ENCODE measurements around the gene MUC13.
A peak's percentile ranks its signal among the peaks of the same experiment; 100 is the strongest.

Gene MUC13

GRCh38 chr3:124916837-124917409 lies 17.6 kb downstream of the MUC13 start:
- in situ Hi-C loops (cut with MboI; ENCODE audit: low pct_unique_long_range_greater_than_20kb, low sequenced_read_pairs) = no loop called here
- no peak for DNase-seq

- no peak for DNase-seq
- in situ Hi-C loops (cut with MboI; ENCODE audit: low pct_unique_long_range_greater_than_20kb, low sequenced_read_pairs) = no loop called here
These were observed 19.3 kb downstream of the MUC13 start for GRCh38 chr3:124915254-124915653.

- DNase-seq = no peak
- in situ Hi-C loops (cut with MboI; ENCODE audit: low pct_unique_long_range_greater_than_20kb, low sequenced_read_pairs) = loop anchor here (10.0 kb wide), 1 partner anchor 133 kb away; no protein-coding TSS in a partner anchor
These were observed 26.6 kb downstream of the MUC13 start for GRCh38 chr3:124907957-124908356.

- no peak for DNase-seq
- in situ Hi-C loops (cut with MboI; ENCODE audit: low pct_unique_long_range_greater_than_20kb, low sequenced_read_pairs) = loop anchor here (10.0 kb wide), 1 partner anchor 130 kb away; no protein-coding TSS in a partner anchor
These were observed 29.6 kb downstream of the MUC13 start for GRCh38 chr3:124904835-124905492.

GRCh38 chr3:124903896-124904834 lies 30.4 kb downstream of the MUC13 start:
- in situ Hi-C loops (cut with MboI; ENCODE audit: low pct_unique_long_range_greater_than_20kb, low sequenced_read_pairs) = loop anchor here (10.0 kb wide), 1 partner anchor 129 kb away; no protein-coding TSS in a partner anchor
- no peak for DNase-seq

GRCh38 chr3:124896824-124897526 lies 37.6 kb downstream of the MUC13 start:
- DNase-seq = no peak
- in situ Hi-C loops (cut with MboI; ENCODE audit: low pct_unique_long_range_greater_than_20kb, low sequenced_read_pairs) = no loop called here

GRCh38 chr3:124895756-124896155 lies 38.8 kb downstream of the MUC13 start:
- DNase-seq = no peak
- in situ Hi-C loops (cut with MboI; ENCODE audit: low pct_unique_long_range_greater_than_20kb, low sequenced_read_pairs) = no loop called here

- in situ Hi-C loops (cut with MboI; ENCODE audit: low pct_unique_long_range_greater_than_20kb, low sequenced_read_pairs) = no loop called here
- DNase-seq = no peak
These were observed 41.0 kb downstream of the MUC13 start for GRCh38 chr3:124893526-124893925.

- in situ Hi-C loops (cut with MboI; ENCODE audit: low pct_unique_long_range_greater_than_20kb, low sequenced_read_pairs) = no loop called here
- DNase-seq = no peak
These were observed 43.9 kb downstream of the MUC13 start for GRCh38 chr3:124890573-124891190.

- in situ Hi-C loops (cut with MboI; ENCODE audit: low pct_unique_long_range_greater_than_20kb, low sequenced_read_pairs) = no loop called here
- DNase-seq = no peak
These were observed 45.8 kb downstream of the MUC13 start for GRCh38 chr3:124888482-124889441.

GRCh38 chr3:124887932-124888298 lies 46.6 kb downstream of the MUC13 start:
- DNase-seq = no peak

GRCh38 chr3:124887177-124887931 lies 47.2 kb downstream of the MUC13 start, which contains the start of gene ITGB5:
Gene ITGB5 (minus strand): TSS chr3:124887365. CDS start chr3:124887000, 365 bp downstream.
- DNase-seq = peak; percentile 56
- in situ Hi-C loops (cut with MboI; ENCODE audit: low pct_unique_long_range_greater_than_20kb, low sequenced_read_pairs) = no loop called here

More at GRCh38 chr3:124887932-124888298, 46.6 kb downstream of the MUC13 start:
- in situ Hi-C loops (cut with MboI; ENCODE audit: low pct_unique_long_range_greater_than_20kb, low sequenced_read_pairs) = no loop called here

GRCh38 chr3:124886168-124887056 lies 48.1 kb downstream of the MUC13 start:
- DNase-seq = peak; percentile 9
- in situ Hi-C loops (cut with MboI; ENCODE audit: low pct_unique_long_range_greater_than_20kb, low sequenced_read_pairs) = no loop called here

GRCh38 chr3:124885466-124886167 lies 48.9 kb downstream of the MUC13 start:
- in situ Hi-C loops (cut with MboI; ENCODE audit: low pct_unique_long_range_greater_than_20kb, low sequenced_read_pairs) = no loop called here
- DNase-seq = no peak

- no peak for DNase-seq
- in situ Hi-C loops (cut with MboI; ENCODE audit: low pct_unique_long_range_greater_than_20kb, low sequenced_read_pairs) = no loop called here
These were observed 50.0 kb downstream of the MUC13 start for GRCh38 chr3:124884474-124885101.
